ENCODE results near the gene GSC2. TPM values are rescaled to one million over a fixed set of nuclear protein-coding genes. Genes with fewer than 3 reads are reported as not detected.

Gene GSC2
- total RNA-seq, 1 donor, result not detected

DNA sequence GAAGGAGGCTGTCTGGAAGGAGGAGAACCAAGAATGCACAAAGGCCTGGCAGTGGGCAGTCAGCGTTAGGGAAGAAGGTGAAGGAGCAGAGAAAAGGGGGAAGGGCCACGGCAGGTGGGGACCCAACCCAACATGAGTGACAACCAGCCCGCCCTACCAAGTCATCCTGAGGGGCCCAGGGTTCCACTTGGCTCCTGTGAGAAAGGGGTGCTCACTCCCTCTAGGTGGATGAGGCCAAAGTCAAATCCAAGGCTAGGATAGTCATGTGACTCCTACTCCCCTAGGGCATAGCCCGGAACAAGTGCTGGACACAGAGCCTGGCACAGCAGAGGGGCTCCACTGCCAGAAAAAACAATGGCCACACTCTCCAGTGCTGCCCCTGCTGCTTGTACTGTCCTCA lies 25.7 kb downstream of the GSC2 start:
- Histone ChIP-seq H3K27me3 (ENCODE audit: insufficient read depth, low read length) (no peaks in the 10 kb centered on the region), H3K4me1 (ENCODE audit: insufficient read depth, low read length) (peaks cover 27% of the 10 kb centered on the region), H3K9me3 (ENCODE audit: low read depth, low read length) (no peaks in the 10 kb centered on the region), H3K4me3 (ENCODE audit: low read length) (no peak overlapping the region)

DNA sequence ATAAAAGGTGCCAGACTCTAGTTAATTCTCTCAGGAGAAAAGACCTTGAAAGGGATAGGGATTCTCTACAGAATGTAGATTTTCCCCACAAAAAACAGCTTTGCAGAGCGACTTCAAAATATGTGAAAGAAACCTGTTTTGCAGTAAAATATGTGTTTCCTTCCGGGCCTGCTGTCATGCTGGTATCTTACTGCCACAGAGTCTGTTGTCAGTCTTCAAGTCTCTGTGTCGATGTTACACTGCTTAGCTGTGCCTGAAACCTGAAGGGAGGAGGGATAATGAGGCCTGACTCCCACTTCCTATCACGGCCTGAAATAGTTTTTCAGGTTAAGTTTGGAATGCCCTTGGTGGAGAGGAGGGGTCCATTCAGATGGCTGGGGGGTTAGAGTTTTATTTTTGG lies 26.2 kb downstream of the GSC2 start:
- Histone ChIP-seq H3K9me3 (ENCODE audit: low read depth, low read length) (no peaks in the 10 kb centered on the region), H3K4me3 (ENCODE audit: low read length) (no peak overlapping the region), H3K27me3 (ENCODE audit: insufficient read depth, low read length) (no peaks in the 10 kb centered on the region), H3K4me1 (ENCODE audit: insufficient read depth, low read length) (peaks cover 31% of the 10 kb centered on the region)

DNA sequence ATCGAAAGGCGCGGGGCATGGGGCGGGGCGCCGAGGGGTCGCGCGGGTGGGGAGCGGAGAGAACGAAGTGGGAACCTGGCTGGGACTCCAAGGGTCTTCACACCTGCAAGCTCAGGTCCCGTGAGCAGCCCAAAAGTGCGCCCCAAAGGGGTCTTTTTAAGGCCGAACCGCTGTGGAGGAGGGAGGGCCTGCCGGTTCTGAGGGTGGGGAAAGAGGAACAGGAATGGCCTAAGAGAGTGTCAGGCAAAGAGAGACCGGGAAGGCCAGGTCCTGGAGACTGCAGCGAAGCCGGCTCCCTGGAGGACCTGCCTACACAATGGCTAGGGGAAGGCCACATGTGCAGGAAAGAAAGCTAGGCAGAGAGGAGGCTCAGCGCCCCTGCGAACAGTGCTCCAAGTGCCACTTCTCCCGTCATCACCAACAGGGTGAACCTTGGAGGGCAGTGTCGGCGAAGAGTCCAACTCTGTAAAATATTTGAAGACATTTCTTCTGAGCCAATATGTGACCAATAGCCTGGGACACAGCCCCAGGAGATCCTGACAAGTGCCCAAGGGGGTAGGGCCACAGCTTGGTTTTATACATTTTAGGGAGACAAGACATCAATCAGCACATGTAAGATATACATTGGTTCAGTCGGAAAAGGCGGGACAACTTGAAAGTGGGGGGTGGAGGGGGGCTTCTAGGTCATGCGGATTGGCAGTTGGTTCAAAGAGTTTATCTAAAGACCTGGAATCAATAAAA lies 27.2 kb downstream of the GSC2 start:
- no peaks in the 10 kb centered on the region for H3K9me3 ChIP-seq (ENCODE audit: low read depth, low read length)
- peak overlapping the region; percentile 36 for H3K4me3 ChIP-seq (ENCODE audit: low read length)
- peaks cover 41% of the 10 kb centered on the region for H3K4me1 ChIP-seq (ENCODE audit: insufficient read depth, low read length)
- no peaks in the 10 kb centered on the region for H3K27me3 ChIP-seq (ENCODE audit: insufficient read depth, low read length)

DNA sequence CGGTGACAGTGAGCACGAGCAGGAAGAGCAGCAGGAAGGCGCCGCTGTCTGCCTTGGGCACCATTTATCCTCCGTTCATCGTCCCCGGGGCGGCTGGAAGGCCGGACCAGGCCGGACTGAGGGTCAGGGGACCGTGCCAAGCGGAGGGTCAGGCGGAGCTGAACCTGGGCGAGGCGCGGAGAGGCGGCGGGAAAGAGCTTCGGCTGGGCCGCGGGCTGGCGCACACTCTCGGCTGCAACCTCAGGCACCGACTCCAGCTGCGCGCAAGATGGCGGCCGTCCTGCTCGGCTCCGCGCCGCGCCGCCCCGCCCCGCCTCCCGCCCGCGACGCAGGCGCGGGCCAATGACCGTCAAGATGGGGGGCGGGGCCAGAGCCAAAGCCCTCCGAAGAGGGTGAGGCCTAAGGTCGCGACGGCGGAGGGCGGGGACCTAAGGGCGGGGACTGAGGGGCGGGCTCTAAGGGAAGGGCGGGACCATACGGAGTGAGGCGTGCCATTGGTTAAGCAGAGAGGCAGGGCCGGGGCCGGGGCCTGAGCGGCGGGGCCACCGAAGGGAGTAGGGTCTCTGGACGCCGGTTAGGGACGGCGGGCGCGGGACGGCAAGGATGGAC lies 27.8 kb downstream of the GSC2 start, which contains the start of gene DGCR2:
Gene DGCR2, minus strand, starts transcription at position 270 of the 609 bp plus-strand sequence. Its CDS starts 206 bp downstream, at position 64.
- Histone ChIP-seq H3K4me3 (ENCODE audit: low read length) (peak within 1 kb of the TSS; percentile 64), H3K4me1 (ENCODE audit: insufficient read depth, low read length) (peaks cover 48% of the 10 kb centered on the region)

DNA sequence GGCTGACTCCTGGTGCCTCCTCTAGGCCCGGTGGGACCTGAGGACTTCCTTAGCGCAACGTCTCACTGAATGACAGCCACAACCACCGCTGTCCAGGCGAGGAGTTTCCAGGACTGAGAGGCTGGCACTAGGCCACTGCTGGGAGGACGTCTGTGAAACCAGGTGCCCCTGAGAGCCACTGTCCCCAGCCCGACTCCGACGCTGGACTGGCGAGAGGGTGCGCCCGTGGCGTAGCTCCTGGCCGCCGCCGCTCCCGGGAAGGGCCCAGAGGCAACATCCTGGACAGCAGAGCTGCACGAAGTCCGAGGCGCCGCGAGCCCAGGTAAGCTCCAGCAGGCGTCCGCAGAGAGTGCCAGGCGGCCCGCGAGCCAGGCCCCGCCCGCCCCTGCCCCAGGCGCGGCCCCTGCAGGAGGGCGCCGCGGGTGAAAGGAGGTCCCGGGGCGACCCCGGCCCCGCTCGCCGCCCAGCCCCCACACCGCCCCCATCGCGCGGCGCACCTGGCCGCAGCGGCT lies 28.4 kb downstream of the GSC2 start:
- Histone ChIP-seq H3K27me3 (ENCODE audit: insufficient read depth, low read length) (no peaks in the 10 kb centered on the region), H3K4me3 (ENCODE audit: low read length) (peak overlapping the region; percentile 64), H3K9me3 (ENCODE audit: low read depth, low read length) (no peaks in the 10 kb centered on the region), H3K4me1 (ENCODE audit: insufficient read depth, low read length) (peaks cover 54% of the 10 kb centered on the region)

More for the DNA sequence above, 27.8 kb downstream of the GSC2 start, which contains the start of gene DGCR2:
- H3K27me3 ChIP-seq (ENCODE audit: insufficient read depth, low read length), result no peaks in the 10 kb centered on the region
- H3K9me3 ChIP-seq (ENCODE audit: low read depth, low read length), result no peaks in the 10 kb centered on the region

DNA sequence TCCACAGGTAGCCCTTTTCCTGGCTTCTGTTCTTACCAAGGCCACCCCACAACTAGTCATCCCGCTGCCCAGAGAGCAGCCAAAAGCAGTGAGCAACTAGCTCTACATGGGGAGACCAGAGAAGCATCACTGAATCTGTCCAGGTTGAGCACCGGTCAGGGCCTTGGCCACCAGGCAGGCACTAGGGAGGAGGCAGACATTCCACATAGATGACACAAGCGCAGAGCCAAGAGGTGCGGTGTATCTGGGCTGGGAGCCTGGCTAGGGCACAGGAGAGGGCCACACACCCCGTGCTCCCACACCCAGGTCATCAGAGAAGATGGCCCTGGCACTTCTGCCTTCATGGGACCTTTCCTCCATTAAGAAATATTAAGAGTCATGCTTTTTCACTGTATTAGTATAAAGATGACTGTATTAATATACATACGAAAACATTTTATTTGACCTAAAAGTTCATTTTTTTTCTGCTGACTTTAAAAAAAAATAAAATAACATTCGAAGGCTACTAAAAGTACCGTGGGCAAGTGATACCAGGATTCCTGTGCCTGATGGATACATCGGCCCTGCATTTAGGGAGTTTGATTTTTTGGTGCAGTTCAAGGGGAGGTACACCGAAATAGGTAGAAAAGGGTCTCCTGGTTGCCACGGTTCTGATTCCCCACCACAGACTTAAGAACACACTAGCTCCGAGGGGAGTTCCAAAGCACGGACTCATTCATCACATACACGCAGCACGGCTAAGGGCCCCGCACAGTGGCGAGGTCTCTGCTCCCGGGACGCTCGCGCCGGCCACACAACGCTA lies 29.1 kb downstream of the GSC2 start:
- H3K27me3 ChIP-seq (ENCODE audit: insufficient read depth, low read length), result no peaks in the 10 kb centered on the region
- H3K9me3 ChIP-seq (ENCODE audit: low read depth, low read length), result no peaks in the 10 kb centered on the region
- peaks cover 60% of the 10 kb centered on the region for H3K4me1 ChIP-seq (ENCODE audit: insufficient read depth, low read length)
- H3K4me3 ChIP-seq (ENCODE audit: low read length), result peak overlapping the region; percentile 64

DNA sequence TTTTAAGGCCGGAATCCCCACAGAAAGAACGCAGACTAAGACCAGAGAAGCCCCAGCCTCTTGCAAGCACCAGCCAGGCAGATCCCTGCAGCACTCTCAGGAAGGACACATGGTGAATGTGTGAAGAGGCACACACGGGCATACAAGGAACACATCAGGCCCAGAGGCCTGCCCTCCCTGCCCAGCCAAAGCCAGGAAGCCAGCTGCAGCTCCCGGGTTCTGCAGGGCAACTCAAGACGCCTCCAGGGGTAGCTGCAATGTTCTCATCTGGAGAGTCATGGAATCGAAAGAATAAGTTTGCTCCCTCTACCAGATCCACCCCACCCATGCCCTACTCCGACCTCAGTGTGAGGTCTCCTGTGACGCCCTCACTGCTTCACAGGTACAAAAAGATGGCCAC lies 30.1 kb downstream of the GSC2 start:
- H3K4me3 ChIP-seq (ENCODE audit: low read length), result no peak overlapping the region
- H3K4me1 ChIP-seq (ENCODE audit: insufficient read depth, low read length), result peaks cover 71% of the 10 kb centered on the region
- no peaks in the 10 kb centered on the region for H3K27me3 ChIP-seq (ENCODE audit: insufficient read depth, low read length)
- no peaks in the 10 kb centered on the region for H3K9me3 ChIP-seq (ENCODE audit: low read depth, low read length)

DNA sequence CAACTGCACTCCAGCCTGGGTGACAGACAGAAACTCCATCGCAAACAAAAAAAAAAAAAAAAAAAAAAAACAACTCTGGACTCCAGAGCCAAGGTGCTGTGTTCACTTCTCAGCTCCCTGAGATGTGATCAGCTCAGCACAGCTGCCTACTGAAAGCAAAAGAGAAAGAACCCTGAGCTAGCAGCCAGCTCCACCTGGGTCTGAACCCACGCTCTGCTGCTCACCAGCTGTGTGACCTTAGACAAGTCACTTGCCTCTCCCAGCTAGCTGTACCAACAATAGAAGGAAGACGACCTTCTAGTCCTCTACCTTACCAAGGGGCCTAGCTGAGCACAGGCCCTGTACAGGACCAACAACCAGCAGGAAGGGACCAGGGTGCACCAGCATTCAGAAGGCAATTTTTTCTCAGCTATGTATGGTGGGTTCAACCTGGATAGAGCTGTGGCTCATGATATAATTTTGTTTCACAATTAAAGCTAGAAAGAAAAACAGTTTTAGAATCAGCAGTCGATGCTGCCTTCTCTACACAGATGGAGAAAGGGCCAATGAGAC lies 31.7 kb downstream of the GSC2 start:
- peaks cover 82% of the 10 kb centered on the region for H3K4me1 ChIP-seq (ENCODE audit: insufficient read depth, low read length)
- H3K27me3 ChIP-seq (ENCODE audit: insufficient read depth, low read length), result no peaks in the 10 kb centered on the region
- no peak overlapping the region for H3K4me3 ChIP-seq (ENCODE audit: low read length)
- no peaks in the 10 kb centered on the region for H3K9me3 ChIP-seq (ENCODE audit: low read depth, low read length)

DNA sequence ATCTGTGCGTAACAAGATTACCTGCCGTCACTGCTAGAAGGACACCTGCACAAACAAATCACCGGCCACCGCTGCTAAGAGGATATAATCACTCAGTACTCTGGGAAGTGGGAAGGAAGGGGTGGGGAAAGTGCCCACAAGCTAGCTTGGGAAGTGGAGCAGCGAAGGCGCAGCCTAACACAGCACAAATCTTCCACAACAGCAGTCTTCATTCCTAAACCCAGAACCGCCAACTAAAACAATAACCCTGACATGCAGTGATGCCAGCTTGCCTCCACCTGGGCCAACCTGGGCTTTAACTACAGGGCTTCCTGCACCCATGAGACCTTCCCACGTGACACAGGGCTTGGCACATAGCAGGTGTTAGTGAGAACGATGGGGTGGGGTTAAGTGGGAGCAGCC lies 33.0 kb downstream of the GSC2 start:
- Histone ChIP-seq H3K27me3 (ENCODE audit: insufficient read depth, low read length) (no peaks in the 10 kb centered on the region), H3K4me1 (ENCODE audit: insufficient read depth, low read length) (peaks cover 86% of the 10 kb centered on the region), H3K9me3 (ENCODE audit: low read depth, low read length) (no peaks in the 10 kb centered on the region), H3K4me3 (ENCODE audit: low read length) (no peak overlapping the region)

DNA sequence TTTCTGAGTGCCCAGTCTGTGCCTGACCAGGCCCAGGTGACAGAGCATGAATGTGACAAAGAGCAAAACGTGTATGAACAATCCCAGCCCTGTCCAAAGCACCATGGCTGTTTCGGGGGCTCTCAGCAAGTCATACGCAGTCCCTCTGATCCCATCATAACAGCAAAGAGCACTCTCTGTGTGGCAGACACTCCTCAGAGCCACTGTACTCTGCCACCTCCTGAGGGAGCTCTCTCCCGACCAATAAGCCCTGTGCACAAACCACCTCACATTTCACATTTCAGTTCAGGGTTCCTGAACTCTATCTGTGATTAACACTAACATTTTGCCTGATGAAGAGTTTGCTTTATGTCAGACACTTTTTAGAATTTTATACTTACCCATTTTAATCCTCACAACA lies 34.5 kb downstream of the GSC2 start:
- Histone ChIP-seq H3K9me3 (ENCODE audit: low read depth, low read length) (no peaks in the 10 kb centered on the region), H3K4me1 (ENCODE audit: insufficient read depth, low read length) (peaks cover 91% of the 10 kb centered on the region), H3K4me3 (ENCODE audit: low read length) (no peak overlapping the region), H3K27me3 (ENCODE audit: insufficient read depth, low read length) (no peaks in the 10 kb centered on the region)

DNA sequence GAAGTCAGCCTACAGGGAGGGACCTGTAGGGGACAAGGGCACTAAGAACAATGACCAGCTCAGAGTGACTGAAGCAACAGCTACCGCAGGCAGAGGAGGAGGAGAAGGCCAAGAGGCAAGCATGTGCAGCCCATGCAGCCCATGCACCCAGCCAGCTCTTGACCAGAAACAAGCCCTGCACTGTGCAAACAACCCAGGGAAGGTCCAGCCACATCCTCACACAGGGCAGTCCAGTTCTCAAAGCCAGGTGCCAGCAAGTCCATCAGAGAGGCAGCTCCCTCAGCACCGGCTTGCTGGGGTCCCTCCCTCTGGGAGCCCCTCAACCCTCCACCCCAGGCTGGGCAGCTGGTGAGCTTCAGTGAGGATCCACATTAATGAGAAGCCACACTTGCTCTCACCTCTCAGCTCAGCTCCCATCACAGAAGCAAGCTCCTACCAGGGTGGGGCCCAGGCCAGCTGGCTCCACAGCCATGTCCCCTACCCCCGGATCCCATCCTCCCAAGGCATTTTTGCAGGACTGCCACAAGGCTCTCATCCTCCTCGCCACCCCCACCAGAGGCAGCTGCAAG lies 35.0 kb downstream of the GSC2 start:
- peaks cover 91% of the 10 kb centered on the region for H3K4me1 ChIP-seq (ENCODE audit: insufficient read depth, low read length)
- no peak overlapping the region for H3K4me3 ChIP-seq (ENCODE audit: low read length)
- H3K9me3 ChIP-seq (ENCODE audit: low read depth, low read length), result no peaks in the 10 kb centered on the region
- H3K27me3 ChIP-seq (ENCODE audit: insufficient read depth, low read length), result no peaks in the 10 kb centered on the region

DNA sequence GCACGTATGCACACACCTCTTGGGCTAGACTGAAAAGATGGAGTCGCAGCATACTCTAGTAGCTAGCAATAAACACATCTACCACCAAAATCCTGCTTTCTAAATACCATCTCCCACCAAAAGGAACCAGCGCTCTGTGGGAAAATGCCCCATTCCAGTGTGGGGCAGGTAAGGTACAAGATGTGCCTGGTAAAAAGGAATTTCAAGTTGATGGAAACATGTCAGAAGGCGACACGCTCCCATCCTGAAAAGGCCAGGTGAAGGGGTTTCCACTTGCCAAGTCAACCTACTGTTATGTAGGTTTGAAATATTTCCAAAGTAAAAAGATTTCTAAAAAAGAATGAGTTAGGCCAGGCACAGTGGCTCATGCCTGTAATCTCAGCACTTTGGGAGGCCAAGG lies 36.7 kb downstream of the GSC2 start:
- Histone ChIP-seq H3K4me3 (ENCODE audit: low read length) (no peak overlapping the region), H3K4me1 (ENCODE audit: insufficient read depth, low read length) (peaks cover 90% of the 10 kb centered on the region), H3K9me3 (ENCODE audit: low read depth, low read length) (no peaks in the 10 kb centered on the region), H3K27me3 (ENCODE audit: insufficient read depth, low read length) (no peaks in the 10 kb centered on the region)

DNA sequence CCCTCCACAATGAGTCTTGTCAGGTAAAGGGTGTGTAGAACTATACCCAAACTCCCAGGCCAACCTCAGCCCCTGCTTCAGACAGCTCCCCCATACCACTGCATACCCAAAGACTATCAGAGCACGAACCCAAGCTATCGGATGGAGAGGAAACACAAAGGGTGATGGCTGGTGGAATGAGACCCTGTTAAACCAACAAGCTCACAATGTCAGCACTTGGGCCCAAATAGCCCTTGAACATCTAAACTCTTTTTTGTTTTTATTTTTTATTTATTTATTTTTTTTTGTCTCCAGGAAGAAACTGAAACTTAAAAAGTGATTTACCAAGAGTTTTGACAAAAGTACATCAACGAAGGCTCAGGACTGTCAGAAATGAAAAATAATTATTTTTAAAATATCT lies 38.5 kb downstream of the GSC2 start:
- no peaks in the 10 kb centered on the region for H3K27me3 ChIP-seq (ENCODE audit: insufficient read depth, low read length)
- H3K4me1 ChIP-seq (ENCODE audit: insufficient read depth, low read length), result peaks cover 90% of the 10 kb centered on the region
- no peak overlapping the region for H3K4me3 ChIP-seq (ENCODE audit: low read length)
- no peaks in the 10 kb centered on the region for H3K9me3 ChIP-seq (ENCODE audit: low read depth, low read length)

DNA sequence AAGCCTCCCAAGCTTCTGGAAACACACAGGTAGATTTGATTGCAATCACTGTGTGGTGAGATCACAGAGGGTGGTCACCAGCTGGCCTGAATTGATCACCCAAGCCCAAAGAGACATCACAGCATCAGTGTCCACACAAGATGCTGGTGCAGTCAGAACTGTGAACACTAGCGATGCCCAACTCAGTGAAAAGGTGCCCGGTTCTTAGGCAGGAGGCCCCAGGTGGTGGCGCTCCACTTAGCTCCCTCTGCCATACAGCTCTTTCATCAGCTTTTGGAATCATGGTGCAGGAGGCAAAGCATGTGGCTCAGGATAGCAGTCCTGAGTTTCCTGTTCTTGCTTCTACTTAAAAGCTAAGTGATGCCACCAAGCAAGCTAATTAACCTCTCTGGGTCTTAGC lies 39.0 kb downstream of the GSC2 start:
- peaks cover 90% of the 10 kb centered on the region for H3K4me1 ChIP-seq (ENCODE audit: insufficient read depth, low read length)
- H3K4me3 ChIP-seq (ENCODE audit: low read length), result no peak overlapping the region
- H3K27me3 ChIP-seq (ENCODE audit: insufficient read depth, low read length), result no peaks in the 10 kb centered on the region
- no peaks in the 10 kb centered on the region for H3K9me3 ChIP-seq (ENCODE audit: low read depth, low read length)

Data from mononuclear cell (primary cell).